MM.1S (cell line): ENCODE results near the gene PACS2.

Experiments used
- EZH2 ChIP-seq: fragments of 300-600 bp; sonication (generic); optimal IDR thresholded peaks from 2 replicates; pipeline ENCODE3; 2017; ENCODE audit warnings: low read depth, mild to moderate bottlenecking, antibody characterized with exemption, low read length, mixed read lengths
- TF ChIP-seq, protein P1 (sequence below): fragments of 300-600 bp; sonication (generic); IDR thresholded peaks from 2 replicates; pipeline ENCODE4 v1.5.1; 2016; ENCODE audit warnings: antibody characterized with exemption, low read length, mixed read lengths

DNA sequence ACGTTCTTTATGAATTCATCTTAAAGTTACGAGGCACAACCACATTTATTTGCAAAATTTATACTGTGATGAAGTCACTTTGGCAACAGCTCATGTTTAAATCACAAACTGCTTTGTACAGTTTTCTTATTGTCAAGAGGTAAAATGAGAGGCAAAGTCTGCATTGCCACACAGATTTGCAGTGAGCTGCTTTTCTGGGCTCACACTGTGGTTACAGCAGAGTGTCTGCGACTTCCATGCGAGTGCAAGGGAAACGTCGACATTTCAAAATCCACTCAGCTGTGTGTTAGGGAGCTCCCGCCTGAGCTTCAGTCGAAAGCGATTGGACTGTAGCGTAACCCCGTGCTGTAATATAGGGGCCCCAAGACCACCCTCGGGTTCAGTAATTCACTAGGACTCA, 118.1 kb downstream of the PACS2 start:
- TF ChIP-seq, protein P1, sequence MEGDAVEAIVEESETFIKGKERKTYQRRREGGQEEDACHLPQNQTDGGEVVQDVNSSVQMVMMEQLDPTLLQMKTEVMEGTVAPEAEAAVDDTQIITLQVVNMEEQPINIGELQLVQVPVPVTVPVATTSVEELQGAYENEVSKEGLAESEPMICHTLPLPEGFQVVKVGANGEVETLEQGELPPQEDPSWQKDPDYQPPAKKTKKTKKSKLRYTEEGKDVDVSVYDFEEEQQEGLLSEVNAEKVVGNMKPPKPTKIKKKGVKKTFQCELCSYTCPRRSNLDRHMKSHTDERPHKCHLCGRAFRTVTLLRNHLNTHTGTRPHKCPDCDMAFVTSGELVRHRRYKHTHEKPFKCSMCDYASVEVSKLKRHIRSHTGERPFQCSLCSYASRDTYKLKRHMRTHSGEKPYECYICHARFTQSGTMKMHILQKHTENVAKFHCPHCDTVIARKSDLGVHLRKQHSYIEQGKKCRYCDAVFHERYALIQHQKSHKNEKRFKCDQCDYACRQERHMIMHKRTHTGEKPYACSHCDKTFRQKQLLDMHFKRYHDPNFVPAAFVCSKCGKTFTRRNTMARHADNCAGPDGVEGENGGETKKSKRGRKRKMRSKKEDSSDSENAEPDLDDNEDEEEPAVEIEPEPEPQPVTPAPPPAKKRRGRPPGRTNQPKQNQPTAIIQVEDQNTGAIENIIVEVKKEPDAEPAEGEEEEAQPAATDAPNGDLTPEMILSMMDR, result no peak
- TF ChIP-seq EZH2, result no peak
